ENCODE data around the gene KRT6A.

GRCh38 chr12:52530366-52530765 lies 37.3 kb upstream of the KRT6A start:
- TF ChIP-seq CTCF (CRISPR knock-in tag; IDR thresholded peaks at IDR 0.05), result no peak
- TF ChIP-seq BCL3 (CRISPR knock-in tag; IDR thresholded peaks at IDR 0.05), result no peak
